Psoas muscle (tissue), 8 donors: ENCODE measurements around the gene PHF24. TPM values are rescaled to one million over a fixed set of nuclear protein-coding genes. Genes with fewer than 3 reads are reported as not detected.

Experiments used
- ATAC-seq, 4 donors: fragments of 200-7000 bp; cut with Tn5 transposase; one replicate each; pipeline ENCODE4 v1.9.1; 2020; ENCODE audit warnings: moderate library complexity in 3 of 4, mild to moderate bottlenecking in 2 of 4
- DNase-seq, 2 donors: peaks; one replicate each; pipeline ENCODE4 v3.0.0-alpha.2; 2020
- H3K27ac ChIP-seq: fragments of 200-600 bp; one replicate; pipeline ENCODE4 v1.8.0; 2022
- H3K27me3 ChIP-seq, 3 donors: fragments of 200-600 bp in 1 of 3; one replicate each; pipeline versions ENCODE4 v1.6.1 to v1.8.0; 2013 to 2022; ENCODE audit warnings: low read length in 2 of 3, mild to moderate bottlenecking in 2 of 3, moderate library complexity in 1 of 3; ENCODE audit not compliant: insufficient read depth in 3 of 3
- H3K36me3 ChIP-seq, 2 donors: fragments of 200-600 bp in 1 of 2; one replicate each; pipeline versions ENCODE4 v1.6.1 to v1.8.0; 2013 to 2022; ENCODE audit warnings: low read depth in 1 of 2, mild to moderate bottlenecking in 1 of 2, moderate library complexity in 1 of 2; ENCODE audit not compliant: insufficient read depth in 1 of 2
- H3K4me1 ChIP-seq: fragments of 200-600 bp; one replicate; pipeline ENCODE4 v1.8.0; 2022
- H3K4me3 ChIP-seq: fragments of 200-600 bp; one replicate; pipeline ENCODE4 v1.8.0; 2022; ENCODE audit warnings: mild to moderate bottlenecking
- H3K9me3 ChIP-seq: fragments of 200-600 bp; one replicate; pipeline ENCODE4 v1.8.0; 2022
- WGBS, 3 donors: extraction: QIAGEN DNeasy Blood & Tissue Kit; methylation state at CpG; one replicate each; pipeline versions ENCODE4 v1.1.6 to v1.1.7; 2013; 5-methylcytosine and 5-hydroxymethylcytosine counted together
- intact Hi-C, 2 donors: fragments of 100-400 bp; cut with DNase I; formaldehyde crosslinking; loops; one replicate each; pipeline versions ENCODE4 v1.11.0 to v1.14.2; 2022
- polyA plus RNA-seq, 3 donors: library from polyadenylated mRNA; stranded (reverse); fragments of 200-250 nt; gene quantifications; one replicate each; pipeline ENCODE4 v1.2.3, GENCODE V29; 2013
- total RNA-seq, 4 donors: library from RNA; stranded (reverse); fragmentation: NEBNext Ultra II Directional in 2 of 4; extraction: Animal tissue kit (Norgen Biotek cat#: 25700) in 2 of 4; gene quantifications; one replicate each; pipeline versions ENCODE4 v1.2.1 to v1.2.4, GENCODE V29; 2021 to 2023
- TF ChIP-seq, protein P1 (sequence below): fragments of 200-600 bp; IDR thresholded peaks from one replicate; pipeline ENCODE4 v1.8.0; 2022; ENCODE audit warnings: antibody characterized with exemption
- donor health status: healthy with polysubstance abuse.
- donor health status: DM: no; HTN: no; CAD: no; lungs with moderate emphysema.
- donor health status: Bipolar disorder and iron deficiency.
- donor health status: healthy.
- donor health status: DM: yes; HTN: yes; CAD: no.
- donor health status: DM: no; HTN: no; CAD: no.
- donor health status: DM: no; HTN: no; CAD: no.
- donor health status: DM: yes; HTN: yes; CAD: no.

Gene PHF24
- total and polyA plus RNA-seq, 7 donors: 0.03 to 0.11 (median 0.04) TPM; not detected in 3

DNA sequence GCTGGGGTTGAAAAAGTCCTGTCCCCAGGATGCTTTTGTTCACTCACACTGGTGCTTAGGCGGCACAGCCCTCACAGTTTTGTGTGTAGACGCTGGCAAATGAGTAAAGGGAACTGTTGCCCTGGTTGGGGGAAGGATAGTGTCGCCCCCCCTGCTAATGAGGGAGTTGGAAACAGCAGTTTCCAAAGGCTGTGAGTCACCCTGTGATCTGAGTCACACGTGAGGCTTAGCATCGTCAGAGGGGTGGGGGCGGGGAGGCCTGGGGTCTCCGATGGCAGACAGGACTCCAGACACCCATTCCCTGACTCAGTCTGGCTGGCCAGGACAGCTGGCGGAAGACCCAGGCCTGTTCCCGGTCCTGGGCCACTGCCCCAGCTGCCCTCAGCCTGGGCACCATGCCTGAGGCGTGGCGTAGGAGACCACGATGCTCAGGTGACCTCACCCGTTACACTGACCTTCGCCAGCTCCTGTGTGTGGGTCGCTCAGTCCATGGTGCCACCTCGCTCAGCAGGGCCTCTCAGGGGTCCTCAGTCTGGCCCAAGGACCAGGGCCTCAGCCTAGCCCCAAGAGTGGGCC lies 34.4 kb downstream of the PHF24 start:
- peaks cover 37% of the 10 kb centered on the region for H3K4me1 ChIP-seq
- ATAC-seq (peak; percentile 46 to 49 (median 48)), DNase-seq (peak; percentile 90 to 97)
- intact Hi-C loops: loop anchor here in 1 of 2 donors (5.0 kb wide), 1 partner anchor 80 kb away; the partner anchor contains the start of gene VCP
- WGBS, 3 donors: 24 to 40% (median 31%) methylated on average over 16 of the region's 16 CpGs
- H3K36me3 ChIP-seq: peaks cover 0 to 14% of the 10 kb centered on the region in 2 donors
- no peaks in the 10 kb centered on the region for H3K9me3 ChIP-seq
- no peak overlapping the region for H3K27ac ChIP-seq
- no peaks in the 10 kb centered on the region for H3K27me3 ChIP-seq
- peak overlapping the region; percentile 80 for H3K4me3 ChIP-seq
- TF ChIP-seq, protein P1, sequence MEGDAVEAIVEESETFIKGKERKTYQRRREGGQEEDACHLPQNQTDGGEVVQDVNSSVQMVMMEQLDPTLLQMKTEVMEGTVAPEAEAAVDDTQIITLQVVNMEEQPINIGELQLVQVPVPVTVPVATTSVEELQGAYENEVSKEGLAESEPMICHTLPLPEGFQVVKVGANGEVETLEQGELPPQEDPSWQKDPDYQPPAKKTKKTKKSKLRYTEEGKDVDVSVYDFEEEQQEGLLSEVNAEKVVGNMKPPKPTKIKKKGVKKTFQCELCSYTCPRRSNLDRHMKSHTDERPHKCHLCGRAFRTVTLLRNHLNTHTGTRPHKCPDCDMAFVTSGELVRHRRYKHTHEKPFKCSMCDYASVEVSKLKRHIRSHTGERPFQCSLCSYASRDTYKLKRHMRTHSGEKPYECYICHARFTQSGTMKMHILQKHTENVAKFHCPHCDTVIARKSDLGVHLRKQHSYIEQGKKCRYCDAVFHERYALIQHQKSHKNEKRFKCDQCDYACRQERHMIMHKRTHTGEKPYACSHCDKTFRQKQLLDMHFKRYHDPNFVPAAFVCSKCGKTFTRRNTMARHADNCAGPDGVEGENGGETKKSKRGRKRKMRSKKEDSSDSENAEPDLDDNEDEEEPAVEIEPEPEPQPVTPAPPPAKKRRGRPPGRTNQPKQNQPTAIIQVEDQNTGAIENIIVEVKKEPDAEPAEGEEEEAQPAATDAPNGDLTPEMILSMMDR: no peak

DNA sequence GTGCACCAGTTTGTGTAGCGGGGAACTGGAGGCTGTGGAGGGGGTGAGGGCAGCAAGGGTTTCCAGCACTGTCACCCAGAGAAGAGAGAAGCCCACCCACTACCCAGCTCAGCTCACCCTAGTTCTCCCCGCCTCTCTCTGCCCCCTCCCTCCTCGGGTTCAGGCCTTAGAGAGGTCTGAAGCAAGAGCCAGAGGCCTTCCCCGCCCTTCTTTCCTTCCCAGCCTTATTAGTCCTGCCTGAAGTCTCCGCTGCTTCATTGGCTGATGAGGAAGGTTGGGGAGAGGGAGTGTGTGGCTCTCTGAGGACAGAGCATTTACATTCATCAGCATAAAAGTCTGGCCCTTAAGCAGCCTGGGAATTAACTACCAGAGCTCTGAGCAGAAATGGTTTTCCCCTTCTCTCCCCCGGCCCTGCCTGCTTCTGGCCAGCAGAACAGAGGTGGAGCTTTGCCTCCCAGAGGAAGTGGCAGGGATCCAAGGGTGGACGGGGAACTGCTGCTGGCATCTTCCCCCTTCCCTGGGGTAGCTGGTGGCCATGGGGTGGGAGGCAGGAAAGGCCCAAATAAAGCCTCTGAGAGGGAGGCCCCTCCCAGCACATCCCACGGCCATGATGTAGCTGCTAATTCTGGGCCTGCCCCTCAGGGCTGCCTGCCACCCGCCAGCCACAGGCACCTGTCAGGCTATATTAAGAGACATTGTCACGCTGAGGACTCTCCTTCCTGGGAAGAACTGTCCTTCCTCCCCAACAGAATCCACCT lies 35.6 kb downstream of the PHF24 start:
- WGBS, 3 donors: 8 to 14% (median 11%) methylated on average over 10 of the region's 10 CpGs
- TF ChIP-seq, protein P1: no peak
- no peaks in the 10 kb centered on the region for H3K9me3 ChIP-seq
- peak overlapping the region; percentile 80 for H3K4me3 ChIP-seq
- H3K4me1 ChIP-seq: peaks cover 46% of the 10 kb centered on the region
- H3K27me3 ChIP-seq: no peaks in the 10 kb centered on the region
- peaks cover 0 to 25% of the 10 kb centered on the region in 2 donors for H3K36me3 ChIP-seq
- no peak overlapping the region for H3K27ac ChIP-seq
- DNase-seq: peak; percentile 86 to 95
- intact Hi-C loops: loop anchor here in 1 of 2 donors (5.0 kb wide), 1 partner anchor 79 kb away; the partner anchor contains the start of gene VCP
- peak; percentile 46 to 58 (median 54) for ATAC-seq

DNA sequence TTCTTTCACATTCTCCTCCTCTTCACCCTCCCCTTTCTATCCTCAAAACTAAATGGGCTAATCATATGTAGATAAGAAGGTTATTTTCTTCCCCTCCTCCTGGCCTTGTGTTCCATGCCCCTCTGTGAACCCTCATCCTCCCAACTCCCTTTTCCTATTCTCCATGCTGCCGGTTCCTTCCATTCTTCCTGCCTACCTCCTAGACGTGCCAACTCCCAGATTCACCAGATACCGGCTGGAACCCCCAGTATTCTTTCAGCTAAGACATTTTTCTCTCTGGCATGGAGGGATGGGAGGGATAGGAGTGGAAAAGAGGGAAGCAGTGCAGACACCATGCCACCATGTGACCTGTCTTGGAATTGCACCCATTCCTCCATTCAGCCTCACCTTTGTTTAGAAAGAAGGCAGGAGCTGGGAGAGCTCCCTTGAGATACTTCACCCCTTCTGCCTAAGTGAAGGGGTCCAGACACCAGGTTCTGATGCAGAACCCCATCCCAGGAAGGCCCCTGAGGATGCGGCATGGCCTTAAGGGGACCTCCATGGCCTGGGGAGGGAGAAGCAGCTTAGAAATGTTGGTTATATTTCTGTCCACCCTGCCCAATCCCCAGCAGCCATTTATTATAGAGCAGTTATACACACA lies 36.3 kb downstream of the PHF24 start:
- TF ChIP-seq, protein P1: peak; percentile 56
- WGBS, 3 donors: 11 to 21% (median 14%) methylated on average over 4 of the region's 4 CpGs
- intact Hi-C loops: loop anchor here in 1 of 2 donors (5.0 kb wide), 1 partner anchor 78 kb away; the partner anchor contains the start of gene VCP
- peak in 1 of 2 donors; percentile 62 for DNase-seq
- H3K27me3 ChIP-seq: no peaks in the 10 kb centered on the region
- H3K36me3 ChIP-seq: peaks cover 0 to 25% of the 10 kb centered on the region in 2 donors
- no peaks in the 10 kb centered on the region for H3K9me3 ChIP-seq
- ATAC-seq: peak in 3 of 4 donors; percentile 14 to 17 (median 16)
- H3K4me1 ChIP-seq: peaks cover 45% of the 10 kb centered on the region
- no peak overlapping the region for H3K27ac ChIP-seq
- H3K4me3 ChIP-seq: peak overlapping the region; percentile 80

DNA sequence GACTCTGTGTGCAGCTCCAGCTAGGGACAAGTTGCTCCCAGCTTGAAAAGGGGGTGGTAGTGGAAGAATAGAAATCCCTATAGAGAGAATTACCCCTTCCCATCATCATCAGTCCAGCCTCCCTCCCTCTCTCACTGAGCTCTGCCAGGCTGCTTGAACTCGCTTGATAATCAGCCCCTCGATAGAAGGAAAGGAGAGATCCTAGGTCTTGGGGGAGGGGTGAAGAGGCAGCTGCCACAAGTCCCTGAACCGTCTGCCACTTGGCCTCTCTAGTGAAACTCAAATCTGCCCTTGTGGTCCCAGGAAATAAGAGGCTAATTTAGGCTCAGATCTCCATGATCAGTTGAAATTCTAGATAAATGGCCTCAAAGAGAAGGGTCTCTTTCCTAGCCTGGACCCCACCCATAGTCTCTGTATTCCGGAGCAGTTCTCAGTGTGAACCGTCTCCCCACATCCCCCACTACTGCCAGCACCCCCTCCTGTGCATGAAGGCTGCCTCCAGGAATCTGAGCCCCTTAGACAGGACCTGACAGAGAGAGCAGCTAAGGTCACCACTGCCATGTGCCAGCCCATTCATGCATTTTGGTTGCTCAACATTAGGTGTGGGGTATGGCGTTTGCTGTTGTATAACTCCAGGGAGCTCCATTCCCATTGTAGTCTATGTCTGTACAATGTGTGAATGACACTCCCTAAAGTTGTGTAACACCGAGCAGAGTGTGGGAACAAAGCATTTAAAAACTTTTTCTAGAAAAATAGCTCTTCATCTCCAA lies 37.0 kb downstream of the PHF24 start:
- peak overlapping the region; percentile 80 for H3K4me3 ChIP-seq
- DNase-seq (peak; percentile 38 to 69), ATAC-seq (peak; percentile 7 to 32 (median 24))
- H3K9me3 ChIP-seq: no peaks in the 10 kb centered on the region
- H3K27me3 ChIP-seq: no peaks in the 10 kb centered on the region
- intact Hi-C loops: loop anchor here in 1 of 2 donors (5.0 kb wide), 1 partner anchor 77 kb away; the partner anchor contains the start of gene VCP
- TF ChIP-seq, protein P1: no peak
- 23 to 33% (median 29%) methylated on average over 7 of the region's 7 CpGs for WGBS, 3 donors
- no peak overlapping the region for H3K27ac ChIP-seq
- peaks cover 0 to 25% of the 10 kb centered on the region in 2 donors for H3K36me3 ChIP-seq
- H3K4me1 ChIP-seq: peaks cover 45% of the 10 kb centered on the region
